ENCODE results near the gene ZNF41. TPM values are rescaled to one million over a fixed set of nuclear protein-coding genes. Genes with fewer than 3 reads are reported as not detected.

ZNF41 gene
- total RNA-seq, 1 experiment from 2014 or later = 2.5 TPM

DNA sequence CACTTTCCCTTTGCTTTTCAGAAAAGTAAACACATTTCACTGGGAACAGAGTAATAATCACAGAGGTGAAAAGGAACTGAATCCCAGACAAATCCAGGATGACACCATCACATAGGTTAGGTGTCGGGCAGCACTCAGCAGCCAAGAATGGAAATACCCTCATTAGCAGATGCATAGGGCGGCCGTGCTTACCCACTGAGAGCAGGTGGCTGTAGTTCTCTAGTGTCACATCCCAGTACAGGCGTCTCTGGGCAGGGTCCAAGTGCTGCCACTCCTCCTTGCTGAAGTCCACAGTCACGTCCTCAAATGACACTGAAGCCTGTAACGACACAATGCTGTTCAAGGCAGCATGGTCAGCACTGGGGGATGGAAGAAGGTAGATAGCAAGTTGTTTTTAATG lies 26.9 kb downstream of the ZNF41 start:
- Histone ChIP-seq H2BK20ac (ENCODE audit: low read depth, low read length, poor library complexity, severe bottlenecking) (no peak overlapping the region), H4K91ac (ENCODE audit: insufficient read length, low read depth, low read length) (no peak overlapping the region), H3K14ac (ENCODE audit: insufficient read depth, low read length) (no peak overlapping the region), H2AFZ (ENCODE audit: low read length) (no peak overlapping the region), H2BK15ac (ENCODE audit: low read depth, low read length) (no peak overlapping the region), H2BK5ac (ENCODE audit: insufficient read length, low read length) (no peak overlapping the region), H3K23ac (ENCODE audit: insufficient read length, low read depth, low read length) (no peak overlapping the region), H3K9ac (ENCODE audit: extremely low read depth, insufficient read length, low read length) (no peak overlapping the region), H3K4ac (ENCODE audit: low read depth, low read length) (no peak overlapping the region), H4K5ac (ENCODE audit: insufficient read length, low read depth, low read length) (no peak overlapping the region), H3K4me1 (ENCODE audit: insufficient read depth, low read length) (no peaks in the 10 kb centered on the region; the same call in 1 of the 2 replicates), H2AK5ac (ENCODE audit: insufficient read length, low read length) (no peak overlapping the region), H3K18ac (ENCODE audit: insufficient read length, low read depth, low read length) (no peak overlapping the region), H3K27me3 (ENCODE audit: insufficient read depth, low read length) (no peaks in the 10 kb centered on the region), H4K8ac (replicated peaks; ENCODE audit: insufficient read length, low read depth, low read length) (no peak overlapping the region), H3K56ac (ENCODE audit: insufficient read length, low read depth, low read length) (no peak overlapping the region), H4K20me1 (ENCODE audit: control insufficient read depth, insufficient read depth, insufficient read length) (no peaks in the 10 kb centered on the region), H2BK12ac (ENCODE audit: insufficient read length, low read depth, low read length) (no peak overlapping the region), H3K79me1 (ENCODE audit: insufficient read depth, low read depth, low read length, poor library complexity, severe bottlenecking) (no peaks in the 10 kb centered on the region), H3K27ac (ENCODE audit: insufficient read length, low read depth, low read length) (no peak overlapping the region), H3K4me2 (ENCODE audit: insufficient read depth, insufficient read length, low read length) (no peak overlapping the region), H3K9me3 (ENCODE audit: control insufficient read depth, low read depth, low read length) (peaks cover 44% of the 10 kb centered on the region), H2BK120ac (ENCODE audit: low read depth, low read length, poor library complexity, severe bottlenecking) (no peak overlapping the region), H3T11ph (ENCODE audit: low read length) (no peak overlapping the region), H3K79me2 (ENCODE audit: insufficient read depth, low read length) (no peaks in the 10 kb centered on the region), H3K23me2 (ENCODE audit: insufficient read length, low read depth, low read length, poor library complexity, severe bottlenecking) (no peaks in the 10 kb centered on the region)
- peaks cover 72 to 75% of the 10 kb centered on the region in 2 experiments for H3K9me3 Mint-ChIP-seq
- H3K27ac Mint-ChIP-seq = no peak overlapping the region
- H3K4me3 Mint-ChIP-seq = no peak overlapping the region
- no CpG with 5 or more reads among the region's 6 CpGs for WGBS (ENCODE audit: extremely low coverage, insufficient read length, low lambda C conversion rate)
- TF ChIP-seq CTCF (conservative IDR thresholded peaks at IDR 0.05) = no peak
- no peak for DNase-seq
- H3K4me1 Mint-ChIP-seq = peaks cover 6% of the 10 kb centered on the region in 2 experiments; a peak in 3 of 4 replicates
- H3K36me3 Mint-ChIP-seq (ENCODE audit: insufficient read depth in 1 of 3, low read depth in 3 of 3) = peaks cover 28 to 38% (median 37%) of the 10 kb centered on the region in 3 experiments
- no peaks in the 10 kb centered on the region; the same call in 1 of the 2 replicates for H3K27me3 Mint-ChIP-seq (ENCODE audit: low read depth)
